Stimulated activated naive CD8-positive, alpha-beta T cell treated with anti-CD3 and anti-CD28 coated beads, Interleukin-15, amount 100 ng/mL, for 72 hours (primary cell): ENCODE measurements around the gene SVEP1.

Experiments
- ATAC-seq: fragments of 150-1000 bp; cut with Tn5 transposase; 2 replicates; pipeline ENCODE4 v1.10.0; 2021; ENCODE audit warnings: mild to moderate bottlenecking, moderate library complexity
- DNase-seq, 2 donors: peaks; one replicate each; pipeline ENCODE4 v3.0.0; 2021 to 2022
- H3K27ac Mint-ChIP-seq, 2 donors: one replicate each; pipeline ENCODE4 v1.8.0; 2022; ENCODE audit warnings: mild to moderate bottlenecking in 2 of 2, mixed read lengths in 2 of 2, moderate library complexity in 2 of 2
- H3K27me3 Mint-ChIP-seq: one replicate; pipeline ENCODE4 v1.8.0; 2022; ENCODE audit warnings: mixed read lengths
- H3K4me1 Mint-ChIP-seq: one replicate; pipeline ENCODE4 v1.8.0; 2022; ENCODE audit warnings: mild to moderate bottlenecking, mixed read lengths
- H3K4me3 Mint-ChIP-seq, 2 donors: one replicate each; pipeline ENCODE4 v1.8.0; 2022; ENCODE audit warnings: mild to moderate bottlenecking in 2 of 2, mixed read lengths in 2 of 2, moderate library complexity in 1 of 2
- H3K9me3 Mint-ChIP-seq, 2 donors: one replicate each; pipeline ENCODE4 v1.8.0; 2022; ENCODE audit warnings: mixed read lengths in 2 of 2

The SVEP1 gene

GRCh38 chr9:110514897-110515296, 64.6 kb downstream of the SVEP1 start:
- DNase-seq: no peak
- Mint-ChIP-seq H3K4me1 (no peaks in the 10 kb centered on the region), H3K4me3 (no peak overlapping the region), H3K9me3 (no peaks in the 10 kb centered on the region), H3K27me3 (no peaks in the 10 kb centered on the region), H3K27ac (no peak overlapping the region)
- no peak for ATAC-seq

- ATAC-seq: no peak
- H3K4me1 Mint-ChIP-seq: no peaks in the 10 kb centered on the region
- no peaks in the 10 kb centered on the region for H3K9me3 Mint-ChIP-seq
- no peak overlapping the region for H3K27ac Mint-ChIP-seq
- no peak for DNase-seq
- H3K4me3 Mint-ChIP-seq: no peak overlapping the region
- no peaks in the 10 kb centered on the region for H3K27me3 Mint-ChIP-seq
These were observed 66.7 kb downstream of the SVEP1 start for GRCh38 chr9:110512817-110513216.

GRCh38 chr9:110509792-110510191, 69.7 kb downstream of the SVEP1 start:
- H3K4me3 Mint-ChIP-seq: no peak overlapping the region
- no peak for DNase-seq
- H3K9me3 Mint-ChIP-seq: no peaks in the 10 kb centered on the region
- H3K4me1 Mint-ChIP-seq: no peaks in the 10 kb centered on the region
- H3K27ac Mint-ChIP-seq: no peak overlapping the region
- H3K27me3 Mint-ChIP-seq: no peaks in the 10 kb centered on the region
- ATAC-seq: no peak

- H3K9me3 Mint-ChIP-seq: no peaks in the 10 kb centered on the region
- no peak for DNase-seq
- ATAC-seq: no peak
- H3K27me3 Mint-ChIP-seq: no peaks in the 10 kb centered on the region
- no peaks in the 10 kb centered on the region for H3K4me1 Mint-ChIP-seq
- no peak overlapping the region for H3K27ac Mint-ChIP-seq
- H3K4me3 Mint-ChIP-seq: no peak overlapping the region
These were observed 76.7 kb downstream of the SVEP1 start for GRCh38 chr9:110502842-110503241.

GRCh38 chr9:110499608-110500007, 79.9 kb downstream of the SVEP1 start:
- DNase-seq (no peak), ATAC-seq (no peak)
- Mint-ChIP-seq H3K4me3 (no peak overlapping the region), H3K9me3 (no peaks in the 10 kb centered on the region), H3K4me1 (no peaks in the 10 kb centered on the region), H3K27ac (no peak overlapping the region), H3K27me3 (no peaks in the 10 kb centered on the region)

GRCh38 chr9:110487196-110487595, 92.3 kb downstream of the SVEP1 start:
- Mint-ChIP-seq H3K27me3 (no peaks in the 10 kb centered on the region), H3K4me3 (no peak overlapping the region), H3K9me3 (peaks cover 0 to 7% of the 10 kb centered on the region in 2 donors), H3K27ac (no peak overlapping the region), H3K4me1 (no peaks in the 10 kb centered on the region)
- no peak for ATAC-seq
- no peak for DNase-seq

GRCh38 chr9:110486218-110486617, 93.3 kb downstream of the SVEP1 start:
- no peaks in the 10 kb centered on the region for H3K4me1 Mint-ChIP-seq
- peaks cover 0 to 7% of the 10 kb centered on the region in 2 donors for H3K9me3 Mint-ChIP-seq
- H3K27me3 Mint-ChIP-seq: no peaks in the 10 kb centered on the region
- ATAC-seq: no peak
- no peak overlapping the region for H3K27ac Mint-ChIP-seq
- H3K4me3 Mint-ChIP-seq: no peak overlapping the region
- no peak for DNase-seq

- no peaks in the 10 kb centered on the region for H3K4me1 Mint-ChIP-seq
- ATAC-seq: no peak
- H3K27me3 Mint-ChIP-seq: no peaks in the 10 kb centered on the region
- no peak overlapping the region for H3K27ac Mint-ChIP-seq
- peaks cover 0 to 4% of the 10 kb centered on the region in 2 donors for H3K9me3 Mint-ChIP-seq
- no peak overlapping the region for H3K4me3 Mint-ChIP-seq
- DNase-seq: no peak
These were observed 100.1 kb downstream of the SVEP1 start for GRCh38 chr9:110479481-110479880.

GRCh38 chr9:110476251-110476650, 103.3 kb downstream of the SVEP1 start:
- no peak overlapping the region for H3K4me3 Mint-ChIP-seq
- no peaks in the 10 kb centered on the region for H3K4me1 Mint-ChIP-seq
- DNase-seq: no peak
- no peaks in the 10 kb centered on the region for H3K27me3 Mint-ChIP-seq
- H3K9me3 Mint-ChIP-seq: no peaks in the 10 kb centered on the region
- ATAC-seq: no peak
- H3K27ac Mint-ChIP-seq: no peak overlapping the region

GRCh38 chr9:110472111-110472510, 107.4 kb downstream of the SVEP1 start:
- H3K27ac Mint-ChIP-seq: no peak overlapping the region
- no peak overlapping the region for H3K4me3 Mint-ChIP-seq
- DNase-seq: no peak
- no peaks in the 10 kb centered on the region for H3K9me3 Mint-ChIP-seq
- no peaks in the 10 kb centered on the region for H3K4me1 Mint-ChIP-seq
- no peaks in the 10 kb centered on the region for H3K27me3 Mint-ChIP-seq
- ATAC-seq: no peak

- no peak overlapping the region for H3K4me3 Mint-ChIP-seq
- H3K9me3 Mint-ChIP-seq: no peaks in the 10 kb centered on the region
- H3K4me1 Mint-ChIP-seq: no peaks in the 10 kb centered on the region
- H3K27ac Mint-ChIP-seq: no peak overlapping the region
- no peaks in the 10 kb centered on the region for H3K27me3 Mint-ChIP-seq
- no peak for DNase-seq
- no peak for ATAC-seq
These were observed 110.6 kb downstream of the SVEP1 start for GRCh38 chr9:110468950-110469349.

GRCh38 chr9:110465190-110465589, 114.4 kb downstream of the SVEP1 start:
- H3K27ac Mint-ChIP-seq: no peak overlapping the region
- no peaks in the 10 kb centered on the region for H3K9me3 Mint-ChIP-seq
- ATAC-seq: no peak
- H3K4me3 Mint-ChIP-seq: no peak overlapping the region
- no peak for DNase-seq
- H3K27me3 Mint-ChIP-seq: no peaks in the 10 kb centered on the region
- H3K4me1 Mint-ChIP-seq: no peaks in the 10 kb centered on the region

GRCh38 chr9:110464321-110464720, 115.2 kb downstream of the SVEP1 start:
- H3K27ac Mint-ChIP-seq: no peak overlapping the region
- no peaks in the 10 kb centered on the region for H3K27me3 Mint-ChIP-seq
- ATAC-seq (no peak), DNase-seq (no peak)
- no peaks in the 10 kb centered on the region for H3K4me1 Mint-ChIP-seq
- no peaks in the 10 kb centered on the region for H3K9me3 Mint-ChIP-seq
- no peak overlapping the region for H3K4me3 Mint-ChIP-seq

- ATAC-seq (no peak), DNase-seq (no peak)
- Mint-ChIP-seq H3K4me3 (no peak overlapping the region), H3K27me3 (no peaks in the 10 kb centered on the region), H3K27ac (no peak overlapping the region), H3K4me1 (no peaks in the 10 kb centered on the region), H3K9me3 (no peaks in the 10 kb centered on the region)
These were observed 116.0 kb downstream of the SVEP1 start for GRCh38 chr9:110463499-110463898.

- no peak overlapping the region for H3K4me3 Mint-ChIP-seq
- no peaks in the 10 kb centered on the region for H3K4me1 Mint-ChIP-seq
- no peaks in the 10 kb centered on the region for H3K9me3 Mint-ChIP-seq
- ATAC-seq (no peak), DNase-seq (no peak)
- H3K27ac Mint-ChIP-seq: no peak overlapping the region
- H3K27me3 Mint-ChIP-seq: no peaks in the 10 kb centered on the region
These were observed 122.3 kb downstream of the SVEP1 start for GRCh38 chr9:110457245-110457644.

GRCh38 chr9:110456681-110457080, 122.9 kb downstream of the SVEP1 start:
- DNase-seq (no peak), ATAC-seq (no peak)
- no peak overlapping the region for H3K4me3 Mint-ChIP-seq
- H3K27ac Mint-ChIP-seq: no peak overlapping the region
- no peaks in the 10 kb centered on the region for H3K9me3 Mint-ChIP-seq
- H3K27me3 Mint-ChIP-seq: no peaks in the 10 kb centered on the region
- H3K4me1 Mint-ChIP-seq: no peaks in the 10 kb centered on the region

- Mint-ChIP-seq H3K9me3 (no peaks in the 10 kb centered on the region), H3K27ac (no peak overlapping the region), H3K27me3 (no peaks in the 10 kb centered on the region), H3K4me1 (no peaks in the 10 kb centered on the region), H3K4me3 (no peak overlapping the region)
- DNase-seq (no peak), ATAC-seq (no peak)
These were observed 123.7 kb downstream of the SVEP1 start for GRCh38 chr9:110455860-110456259.
